ENCODE data around the gene MAML2.

Gene MAML2

DNA sequence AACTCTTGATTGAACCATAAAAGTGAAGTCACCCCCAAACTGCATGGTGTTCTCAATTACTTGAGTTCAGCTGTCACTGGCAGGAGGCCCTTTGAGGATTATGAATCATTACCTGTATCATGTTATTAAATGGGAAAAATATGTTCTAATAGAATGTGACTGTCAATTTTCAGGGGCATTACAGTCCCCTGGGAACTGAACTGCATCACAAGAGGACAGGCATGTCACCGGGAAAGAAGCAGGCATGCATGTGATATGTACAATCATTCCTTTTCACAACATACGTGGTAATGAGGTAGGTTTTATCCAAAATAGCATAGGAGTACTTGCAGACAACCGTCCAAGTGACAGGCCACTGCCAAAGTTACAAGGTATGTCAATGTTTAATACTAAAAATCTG lies 165.8 kb downstream of the MAML2 start:
- TF ChIP-seq, protein P1, sequence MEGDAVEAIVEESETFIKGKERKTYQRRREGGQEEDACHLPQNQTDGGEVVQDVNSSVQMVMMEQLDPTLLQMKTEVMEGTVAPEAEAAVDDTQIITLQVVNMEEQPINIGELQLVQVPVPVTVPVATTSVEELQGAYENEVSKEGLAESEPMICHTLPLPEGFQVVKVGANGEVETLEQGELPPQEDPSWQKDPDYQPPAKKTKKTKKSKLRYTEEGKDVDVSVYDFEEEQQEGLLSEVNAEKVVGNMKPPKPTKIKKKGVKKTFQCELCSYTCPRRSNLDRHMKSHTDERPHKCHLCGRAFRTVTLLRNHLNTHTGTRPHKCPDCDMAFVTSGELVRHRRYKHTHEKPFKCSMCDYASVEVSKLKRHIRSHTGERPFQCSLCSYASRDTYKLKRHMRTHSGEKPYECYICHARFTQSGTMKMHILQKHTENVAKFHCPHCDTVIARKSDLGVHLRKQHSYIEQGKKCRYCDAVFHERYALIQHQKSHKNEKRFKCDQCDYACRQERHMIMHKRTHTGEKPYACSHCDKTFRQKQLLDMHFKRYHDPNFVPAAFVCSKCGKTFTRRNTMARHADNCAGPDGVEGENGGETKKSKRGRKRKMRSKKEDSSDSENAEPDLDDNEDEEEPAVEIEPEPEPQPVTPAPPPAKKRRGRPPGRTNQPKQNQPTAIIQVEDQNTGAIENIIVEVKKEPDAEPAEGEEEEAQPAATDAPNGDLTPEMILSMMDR (conservative IDR thresholded peaks at IDR 0.05) = no peak

DNA sequence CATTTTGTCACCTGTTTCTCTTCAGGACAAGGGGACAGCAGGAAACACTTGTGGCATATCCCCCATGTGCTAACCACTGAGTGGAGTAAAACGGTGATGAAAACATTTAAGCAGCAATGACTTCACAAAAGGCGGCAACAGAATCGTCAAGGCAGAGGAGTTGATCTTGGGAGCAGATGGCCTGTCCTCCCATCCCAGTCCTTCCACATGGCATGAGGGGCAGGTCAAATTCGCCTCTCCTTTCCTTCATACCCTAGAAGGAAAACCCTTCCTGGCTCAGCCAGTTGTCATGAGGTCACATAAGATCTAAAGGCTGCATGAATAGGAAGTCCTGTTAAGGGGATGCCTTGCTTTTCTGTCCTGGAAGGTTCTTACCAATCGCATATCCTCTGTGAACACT lies 169.1 kb downstream of the MAML2 start:
- TF ChIP-seq, protein P1 (conservative IDR thresholded peaks at IDR 0.05) = no peak

More for the DNA sequence above, 165.8 kb downstream of the MAML2 start:
- no peak overlapping the region for H3K27ac ChIP-seq

DNA sequence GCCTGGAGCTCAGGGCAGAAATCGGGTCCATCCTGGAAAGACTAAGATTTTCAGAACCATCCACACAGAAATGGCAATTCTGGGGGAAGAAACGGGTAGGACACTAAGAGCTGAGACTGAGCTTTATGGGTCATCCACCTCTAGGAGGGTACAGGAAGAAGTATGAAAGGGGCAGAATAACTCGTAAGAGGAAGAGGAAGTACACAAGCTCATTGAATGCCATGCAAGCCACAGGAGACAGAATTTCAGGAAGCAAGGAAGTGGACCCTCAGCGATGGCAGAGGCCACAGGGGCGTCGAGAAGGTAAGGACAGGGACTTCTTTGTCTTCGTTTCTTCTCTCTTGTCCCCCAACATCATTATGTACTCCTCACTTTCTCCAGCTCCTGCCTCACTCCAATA lies 169.6 kb downstream of the MAML2 start:
- TF ChIP-seq, protein P1 (conservative IDR thresholded peaks at IDR 0.05) = no peak
- H3K27ac ChIP-seq = no peak overlapping the region

More for the DNA sequence above, 169.1 kb downstream of the MAML2 start:
- H3K27ac ChIP-seq = no peak overlapping the region

DNA sequence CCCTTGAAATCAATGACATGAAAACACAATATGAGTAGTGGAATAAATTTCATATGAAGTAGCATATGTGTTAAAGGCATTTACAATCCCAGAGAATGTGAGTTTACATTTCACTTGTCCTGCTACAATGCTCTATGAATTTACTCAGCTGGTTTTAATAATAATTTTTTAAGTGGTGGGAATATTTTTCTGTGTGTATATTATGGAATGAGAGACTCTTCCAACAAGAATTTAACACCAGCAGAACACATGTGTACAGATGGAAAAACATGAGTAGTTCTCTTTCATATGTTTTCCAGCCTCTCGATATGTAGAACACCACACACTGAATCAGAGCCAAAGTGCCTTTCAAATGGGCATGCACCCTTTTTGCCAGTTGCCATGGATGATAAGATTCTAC lies 170.4 kb downstream of the MAML2 start:
- TF ChIP-seq, protein P1 (conservative IDR thresholded peaks at IDR 0.05) = no peak
- H3K27ac ChIP-seq = no peak overlapping the region

DNA sequence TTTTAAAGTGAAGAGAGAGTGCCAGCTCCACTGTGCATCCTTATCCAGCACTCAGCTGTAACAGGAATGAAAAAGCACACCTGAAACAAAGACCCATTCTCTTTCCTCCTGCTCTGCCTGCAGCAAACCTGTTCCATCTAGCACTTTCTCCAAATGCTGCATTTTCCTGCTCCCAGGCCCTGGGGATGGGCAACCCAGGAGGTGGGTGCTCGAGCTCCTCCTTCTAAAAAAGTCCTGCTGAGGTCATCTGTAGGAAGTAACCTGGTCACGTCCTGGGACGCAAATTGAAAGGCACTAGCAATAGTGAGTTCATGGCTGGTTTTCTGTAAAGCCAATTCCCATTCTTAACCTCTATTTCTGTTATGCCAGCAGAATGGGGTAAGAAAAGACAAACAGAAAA lies 173.7 kb downstream of the MAML2 start:
- TF ChIP-seq, protein P1 (conservative IDR thresholded peaks at IDR 0.05) = no peak
- H3K27ac ChIP-seq = no peak overlapping the region

DNA sequence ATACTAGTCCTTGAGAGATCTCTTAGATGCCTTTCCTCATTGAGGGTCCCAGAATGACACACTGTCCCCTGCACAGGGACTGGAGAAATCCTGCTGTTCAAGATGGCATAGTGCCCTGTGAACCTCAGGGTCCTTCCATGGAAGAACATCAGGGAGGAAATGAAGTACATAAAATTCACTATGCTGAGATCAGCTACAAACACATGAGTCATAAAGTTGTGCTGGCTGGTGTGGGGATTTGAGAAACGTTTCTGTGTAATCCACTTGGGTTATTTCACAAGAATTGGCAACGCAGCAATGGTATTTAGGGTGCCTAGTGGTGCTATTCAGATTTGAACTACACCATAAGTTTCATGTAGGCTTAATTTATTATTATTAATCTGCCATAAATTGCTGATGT lies 174.4 kb downstream of the MAML2 start:
- H3K27ac ChIP-seq = no peak overlapping the region

DNA sequence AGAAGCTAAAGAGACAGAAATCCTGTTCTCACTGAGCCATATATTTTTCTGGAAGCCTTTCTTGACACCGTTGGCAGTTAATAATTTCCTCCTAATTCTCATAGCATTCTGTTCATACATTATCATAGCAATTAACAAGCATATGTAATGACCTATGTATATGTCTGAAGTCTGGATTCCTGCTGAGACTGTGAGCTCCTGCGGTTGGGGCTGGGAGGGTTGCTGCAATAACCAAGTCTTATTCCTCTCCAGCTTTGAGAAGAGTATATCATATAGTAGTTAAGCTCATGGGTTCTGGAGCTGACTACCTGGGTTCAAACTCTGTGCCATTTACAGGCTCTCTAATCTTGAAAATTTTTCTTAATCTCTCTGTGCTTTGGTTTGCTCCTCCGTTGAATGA lies 175.2 kb downstream of the MAML2 start:
- H3K27ac ChIP-seq = no peak overlapping the region
- TF ChIP-seq, protein P1 (conservative IDR thresholded peaks at IDR 0.05) = no peak

More for the DNA sequence above, 174.4 kb downstream of the MAML2 start:
- TF ChIP-seq, protein P1 (conservative IDR thresholded peaks at IDR 0.05) = no peak
